GM12891 (cell line): Measurements from ENCODE around the gene PTPRJ.
"Not testable (repeated sequence)": the region's sequence is repeated elsewhere in the genome, so short reads cannot be mapped to it uniquely, and the experiment has no call there.

Experiments used
- POLR2AphosphoS5 ChIP-seq: IDR thresholded peaks from 2 replicates; pipeline ENCODE4 v1.6.1; 2011; ENCODE audit warnings: low read depth, low read length, control low read depth
- SPI1 ChIP-seq: IDR thresholded peaks from 2 replicates; pipeline ENCODE4 v1.6.1; 2011; ENCODE audit warnings: low read depth, low read length, control low read depth

DNA sequence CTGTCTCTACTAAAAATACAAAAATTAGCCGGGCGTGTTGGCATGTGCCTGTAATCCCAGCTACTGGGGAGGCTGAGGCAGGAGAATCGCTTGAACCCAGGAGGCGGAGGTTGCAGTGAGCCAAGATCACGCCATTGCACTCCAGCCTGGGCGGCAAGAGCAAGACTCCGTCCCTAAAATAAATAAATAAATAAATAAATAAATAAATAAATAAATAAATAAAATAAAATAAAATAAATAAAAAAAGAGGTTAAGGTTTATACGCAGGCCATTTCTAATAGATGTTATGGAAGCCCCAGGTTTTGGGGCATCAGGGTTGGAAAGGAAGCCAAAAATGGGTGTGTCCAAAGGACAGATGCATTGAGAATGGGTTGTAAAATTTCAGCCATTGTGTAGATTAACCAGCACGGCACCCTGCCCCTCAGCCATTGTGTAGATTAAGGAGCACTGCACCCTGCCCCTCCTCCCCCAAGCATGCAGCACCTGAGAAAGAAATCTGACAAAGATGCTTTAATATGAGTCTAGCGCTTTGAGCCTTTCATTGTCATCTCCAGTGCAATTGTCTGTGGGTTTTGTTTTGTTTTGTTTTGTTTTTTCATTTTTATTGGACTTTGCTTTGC, 41.0 kb downstream of the PTPRJ start:
- not testable (repeated sequence) for TF ChIP-seq POLR2AphosphoS5, SPI1
